PC-9 (cell line): ENCODE measurements around the gene RXRA. TPM values are rescaled to one million over a fixed set of nuclear protein-coding genes. Genes with fewer than 3 reads are reported as not detected.

Experiments
- BruUV-seq: library from RNA; stranded (reverse); fragments of 400-500 nt; replicated peaks from 2 replicates; lab custom pipeline; 2021; lab: Mats Ljungman, UMichigan
- CTCF ChIA-PET: fragments of 300-600 bp; sonication (Branson Sonifier 250); formaldehyde crosslinking; loops from one replicate; lab custom pipeline; 2022; ENCODE audit warnings: antibody characterized with exemption; lab: Charles Lee
- POLR2A ChIA-PET: fragments of 300-600 bp; sonication (Branson Sonifier 250); formaldehyde crosslinking; loops from one replicate; lab custom pipeline; 2022; ENCODE audit warnings: antibody characterized with exemption; ENCODE audit not compliant: unreplicated experiment; lab: Charles Lee
- DNase-seq, 2 experiments: peaks; one replicate each; pipeline versions ENCODE4 v3.0.0 to v3.0.0-alpha.2; 2015 to 2022; ENCODE audit warnings: mixed read lengths in 1 of 2
- H2AFZ ChIP-seq: fragments of 200-600 bp; sonication (generic); 2 replicates; pipeline ENCODE4 v1.8.1; 2017; ENCODE audit warnings: antibody characterized with exemption
- H3F3A ChIP-seq: fragments of 200-600 bp; sonication (generic); 2 replicates; pipeline ENCODE4 v1.8.1; 2017; ENCODE audit warnings: antibody characterized with exemption, mild to moderate bottlenecking, low read depth; ENCODE audit not compliant: insufficient read depth
- H3K27ac ChIP-seq: fragments of 200-600 bp; sonication (generic); 2 replicates; pipeline ENCODE4 v1.6.1; 2016; ENCODE audit warnings: mixed run types
- H3K27me3 ChIP-seq: fragments of 200-600 bp; sonication (generic); 2 replicates; pipeline ENCODE4 v1.6.1; 2016; ENCODE audit warnings: low read depth, mixed run types; ENCODE audit not compliant: insufficient read depth
- H3K36me3 ChIP-seq: fragments of 200-600 bp; sonication (generic); 2 replicates; pipeline ENCODE4 v1.6.1; 2016; ENCODE audit warnings: low read depth, mixed run types
- H3K4me1 ChIP-seq: fragments of 200-600 bp; sonication (generic); replicated peaks from 2 replicates; pipeline ENCODE4 v1.6.1; 2016; ENCODE audit warnings: mixed run types; ENCODE audit not compliant: insufficient read depth
- H3K4me2 ChIP-seq: fragments of 200-600 bp; sonication (generic); 2 replicates; pipeline ENCODE4 v1.6.1; 2017; ENCODE audit warnings: mixed run types
- H3K4me3 ChIP-seq: fragments of 200-600 bp; sonication (generic); 2 replicates; pipeline ENCODE4 v1.6.1; 2016; ENCODE audit warnings: mixed run types
- H3K79me2 ChIP-seq: fragments of 200-600 bp; sonication (generic); 2 replicates; pipeline ENCODE4 v1.6.1; 2017; ENCODE audit warnings: low read depth, mixed run types
- H3K9me2 ChIP-seq: fragments of 200-600 bp; sonication (generic); 2 replicates; pipeline ENCODE4 v1.8.1; 2017; ENCODE audit warnings: mild to moderate bottlenecking; ENCODE audit not compliant: insufficient read depth
- H3K9me3 ChIP-seq: fragments of 200-600 bp; sonication (generic); 2 replicates; pipeline ENCODE4 v1.8.1; 2016; ENCODE audit warnings: low read depth; ENCODE audit not compliant: insufficient read depth
- H4K20me1 ChIP-seq: fragments of 200-600 bp; sonication (generic); 2 replicates; pipeline ENCODE4 v1.8.1; 2017; ENCODE audit not compliant: insufficient read depth
- EZH2 ChIP-seq: fragments of 200-600 bp; sonication (generic); IDR thresholded peaks from 2 replicates; pipeline ENCODE4 v1.8.0; 2017; ENCODE audit warnings: antibody characterized with exemption, low read depth
- intact Hi-C: fragments of 100-400 bp; cut with micrococcal nuclease; formaldehyde crosslinking; loops from one replicate; pipeline ENCODE4 v1.10.0; 2022; ENCODE audit not compliant: unreplicated experiment
- total RNA-seq: library from RNA; stranded (reverse); gene quantifications from 2 replicates; pipeline ENCODE4 v1.2.3, GENCODE V29; 2021
- TF ChIP-seq, protein P1 (sequence below): fragments of 200-600 bp; sonication (generic); conservative IDR thresholded peaks from 2 replicates; pipeline ENCODE4 v1.6.1; 2017; ENCODE audit warnings: mixed run types, antibody characterized with exemption, mild to moderate bottlenecking, moderate library complexity

RXRA gene
- total RNA-seq, 1 experiment from 2014 or later = 146 TPM

DNA sequence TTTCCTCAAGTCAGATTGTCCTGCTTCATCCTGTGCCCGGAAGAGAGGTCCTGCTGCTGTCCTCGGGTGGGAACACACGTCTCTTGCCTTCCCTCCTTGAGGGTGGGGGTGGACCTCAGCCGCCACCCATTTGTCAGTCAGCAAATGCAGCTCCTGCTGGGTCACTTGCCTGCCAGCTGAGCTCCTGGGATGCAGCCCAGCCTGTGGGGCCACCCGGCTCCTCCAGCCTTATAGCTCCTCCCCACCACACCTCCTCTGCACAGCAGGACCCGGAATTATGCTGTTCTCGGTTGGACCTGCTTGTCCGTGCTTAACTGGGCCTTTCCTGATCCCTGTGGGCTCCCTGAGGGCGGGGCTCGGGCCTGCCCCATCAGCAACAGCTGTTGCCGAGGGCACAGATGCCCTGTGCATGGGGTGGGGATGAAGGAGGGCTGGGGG lies 52.7 kb downstream of the RXRA start:
- peaks cover 95% of the 10 kb centered on the region for H3K4me1 ChIP-seq
- H3K27ac ChIP-seq = peak overlapping the region; percentile 94
- no peaks in the 10 kb centered on the region for H3K9me3 ChIP-seq
- 0 out of 2 replicates have a peak, but pooled peaks cover under 1% of the 10 kb centered on the region for H4K20me1 ChIP-seq
- peak; percentile 89 to 94 for DNase-seq
- TF ChIP-seq EZH2 = no peak
- TF ChIP-seq, protein P1, sequence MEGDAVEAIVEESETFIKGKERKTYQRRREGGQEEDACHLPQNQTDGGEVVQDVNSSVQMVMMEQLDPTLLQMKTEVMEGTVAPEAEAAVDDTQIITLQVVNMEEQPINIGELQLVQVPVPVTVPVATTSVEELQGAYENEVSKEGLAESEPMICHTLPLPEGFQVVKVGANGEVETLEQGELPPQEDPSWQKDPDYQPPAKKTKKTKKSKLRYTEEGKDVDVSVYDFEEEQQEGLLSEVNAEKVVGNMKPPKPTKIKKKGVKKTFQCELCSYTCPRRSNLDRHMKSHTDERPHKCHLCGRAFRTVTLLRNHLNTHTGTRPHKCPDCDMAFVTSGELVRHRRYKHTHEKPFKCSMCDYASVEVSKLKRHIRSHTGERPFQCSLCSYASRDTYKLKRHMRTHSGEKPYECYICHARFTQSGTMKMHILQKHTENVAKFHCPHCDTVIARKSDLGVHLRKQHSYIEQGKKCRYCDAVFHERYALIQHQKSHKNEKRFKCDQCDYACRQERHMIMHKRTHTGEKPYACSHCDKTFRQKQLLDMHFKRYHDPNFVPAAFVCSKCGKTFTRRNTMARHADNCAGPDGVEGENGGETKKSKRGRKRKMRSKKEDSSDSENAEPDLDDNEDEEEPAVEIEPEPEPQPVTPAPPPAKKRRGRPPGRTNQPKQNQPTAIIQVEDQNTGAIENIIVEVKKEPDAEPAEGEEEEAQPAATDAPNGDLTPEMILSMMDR = no peak
- no peak overlapping the region for H2AFZ ChIP-seq
- H3K79me2 ChIP-seq = peaks cover 89% of the 10 kb centered on the region
- H3K36me3 ChIP-seq = no peaks in the 10 kb centered on the region
- peak overlapping the region; percentile 87 for H3K4me2 ChIP-seq
- peak overlapping the region; percentile 36; the same call in 1 of the 2 replicates for H3K4me3 ChIP-seq
- H3K9me2 ChIP-seq = no peaks in the 10 kb centered on the region
- POLR2A ChIA-PET = interaction anchor here (0.6 to 1.7 kb wide), 8 partner anchors 23 to 625 kb away, joined by 3 to 19 read pairs (median 4); no protein-coding TSS in a partner anchor
- H3F3A ChIP-seq = peaks cover 40% of the 10 kb centered on the region
- intact Hi-C loops = loop anchor here (1.0 to 2.0 kb wide), 3 partner anchors 23 to 64 kb away; no protein-coding TSS in a partner anchor
- CTCF ChIA-PET = interaction anchor here (0.8 to 1.5 kb wide), 3 partner anchors 23 to 96 kb away, joined by 3 to 10 read pairs (median 4); no protein-coding TSS in a partner anchor
- no TSS peak for BruUV-seq
- no peaks in the 10 kb centered on the region for H3K27me3 ChIP-seq

DNA sequence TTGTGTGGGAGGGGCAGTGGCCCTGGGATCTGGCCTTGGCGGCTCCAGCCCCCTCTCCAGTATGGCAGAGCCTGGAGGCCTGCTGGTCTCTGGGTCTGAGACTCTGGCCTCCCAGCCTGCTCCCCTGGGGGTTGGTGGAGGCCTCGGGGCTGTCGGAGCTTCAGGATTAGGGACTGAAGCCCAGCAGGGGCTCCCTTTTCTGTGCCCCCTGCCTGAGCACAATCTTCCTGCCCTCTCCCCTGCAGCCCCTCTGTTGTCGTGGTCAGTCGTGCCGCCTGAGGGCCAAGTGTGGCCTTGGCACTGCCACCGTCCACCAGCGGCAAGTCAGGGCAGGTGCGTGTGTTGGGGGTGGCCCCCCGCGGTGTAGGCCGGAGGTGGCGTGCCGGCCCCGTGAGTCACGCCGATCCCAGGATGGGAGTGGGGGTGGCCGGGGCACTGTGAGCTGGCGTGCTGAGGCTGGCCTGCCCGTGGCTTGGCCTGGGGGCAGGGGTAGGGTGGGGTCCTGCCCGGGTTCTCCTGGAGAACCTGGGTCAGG lies 53.6 kb downstream of the RXRA start:
- peak; percentile 87 to 98 for DNase-seq
- Histone ChIP-seq H3F3A (peaks cover 38% of the 10 kb centered on the region), H3K27ac (peak overlapping the region; percentile 94), H3K79me2 (peaks cover 89% of the 10 kb centered on the region), H3K27me3 (no peaks in the 10 kb centered on the region), H3K36me3 (no peaks in the 10 kb centered on the region), H3K4me3 (peak overlapping the region; percentile 36; the same call in 1 of the 2 replicates), H4K20me1 (peaks cover 5% of the 10 kb centered on the region; the same call in 1 of the 2 replicates), H3K9me3 (no peaks in the 10 kb centered on the region), H3K4me1 (peaks cover 97% of the 10 kb centered on the region), H2AFZ (no peak overlapping the region), H3K4me2 (peak overlapping the region; percentile 87), H3K9me2 (no peaks in the 10 kb centered on the region)
- no TSS peak for BruUV-seq
- CTCF ChIA-PET = interaction anchor here (0.6 to 0.8 kb wide), 2 partner anchors 24 to 265 kb away, joined by 3 to 4 read pairs; no protein-coding TSS in a partner anchor
- no peak for TF ChIP-seq EZH2
- TF ChIP-seq, protein P1 = no peak; the same call in 1 of the 2 replicates
- intact Hi-C loops = loop anchor here (1.0 to 2.0 kb wide), 5 partner anchors 24 to 63 kb away; no protein-coding TSS in a partner anchor
- POLR2A ChIA-PET = interaction anchor here (0.6 to 1.7 kb wide), 5 partner anchors 24 to 1672 kb away, joined by 3 to 19 read pairs (median 5); no protein-coding TSS in a partner anchor

DNA sequence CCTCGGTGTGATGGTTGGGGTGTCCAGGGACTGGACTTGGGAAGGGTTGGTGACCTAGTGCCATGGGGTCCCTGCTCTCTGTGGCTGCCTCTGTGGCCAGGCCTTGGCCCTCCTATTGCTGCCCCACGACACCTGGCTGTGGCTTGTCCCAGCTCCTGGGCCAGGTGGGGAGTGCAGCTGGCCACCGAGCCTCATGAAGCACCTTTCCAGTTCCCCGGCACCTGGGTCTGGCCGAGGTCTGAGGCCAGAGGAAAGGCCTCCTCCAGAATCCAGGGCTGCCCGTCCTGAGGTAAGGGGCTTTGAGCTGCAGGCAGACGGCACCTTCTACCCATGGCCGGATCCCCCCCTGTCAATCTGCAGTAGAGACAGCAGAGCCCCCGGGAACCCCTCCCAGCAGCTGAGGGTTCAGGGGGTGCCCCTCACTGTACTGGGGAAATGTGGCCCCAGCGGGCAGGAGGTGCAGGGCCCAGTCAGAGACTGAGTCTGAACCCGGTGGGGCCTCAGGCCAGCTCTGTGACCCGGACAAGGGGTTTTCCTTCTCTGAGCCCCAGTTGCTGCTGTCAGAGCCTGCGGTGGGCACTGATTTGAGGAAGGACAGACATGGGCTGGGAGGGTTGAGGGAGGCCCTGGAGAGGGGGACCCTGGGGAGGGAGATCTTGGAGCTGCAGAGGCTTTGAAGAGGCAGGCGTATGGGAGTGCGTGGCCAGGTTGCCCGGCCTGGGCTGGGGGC lies 54.5 kb downstream of the RXRA start:
- peaks cover 42% of the 10 kb centered on the region for H3F3A ChIP-seq
- POLR2A ChIA-PET = interaction anchor here (0.6 to 0.7 kb wide), 3 partner anchors 52 to 55 kb away, joined by 3 to 7 read pairs (median 4); no protein-coding TSS in a partner anchor
- TF ChIP-seq, protein P1 = no peak
- no peak for TF ChIP-seq EZH2
- BruUV-seq = no TSS peak
- H3K79me2 ChIP-seq = peaks cover 90% of the 10 kb centered on the region
- H3K27me3 ChIP-seq = no peaks in the 10 kb centered on the region
- peaks cover 94% of the 10 kb centered on the region for H3K4me1 ChIP-seq
- peaks cover 5% of the 10 kb centered on the region; the same call in 1 of the 2 replicates for H4K20me1 ChIP-seq
- DNase-seq = no peak
- peak overlapping the region; percentile 87 for H3K4me2 ChIP-seq
- no peak overlapping the region for H2AFZ ChIP-seq
- no peaks in the 10 kb centered on the region for H3K36me3 ChIP-seq
- CTCF ChIA-PET = no interaction called here
- no peaks in the 10 kb centered on the region for H3K9me2 ChIP-seq
- H3K4me3 ChIP-seq = no peak overlapping the region
- intact Hi-C loops = loop anchor here (1.0 kb wide), 2 partner anchors 27 to 32 kb away; no protein-coding TSS in a partner anchor
- H3K27ac ChIP-seq = peak overlapping the region; percentile 94
- no peaks in the 10 kb centered on the region for H3K9me3 ChIP-seq
